ENCODE results near the gene ZNF778.

- no peak for TF ChIP-seq CTCF (IDR thresholded peaks at IDR 0.05)
- no peak for TF ChIP-seq POLR2A (IDR thresholded peaks at IDR 0.05)
Measured at GRCh38 chr16:89244754-89245153, 27.3 kb downstream of the ZNF778 start.
